HepG2 (cell line): Measurements from ENCODE around the gene WDR82. TPM values are rescaled to one million over a fixed set of nuclear protein-coding genes. Genes with fewer than 3 reads are reported as not detected.

ENCODE experiments used
- ATAC-seq: fragments of 200-7000 bp; cut with Tn5 transposase; 3 replicates; pipeline ENCODE4 v1.9.1; 2020; ENCODE audit warnings: mild to moderate bottlenecking, moderate library complexity
- BruUV-seq: library from RNA; stranded (reverse); fragments of 400-500 nt; replicated peaks from 2 replicates; lab custom pipeline; 2021; lab: Mats Ljungman, UMichigan
- CTCF ChIA-PET: fragments of 300-600 bp; formaldehyde crosslinking; extraction: SDS; loops from one replicate; lab custom pipeline; 2021; ENCODE audit warnings: low total read pairs, inconsistent platforms, low intra/inter-chr PET ratio; lab: Yijun Ruan, JAX
- POLR2A ChIA-PET: fragments of 350-600 bp; sonication (Branson Sonifier 250); formaldehyde crosslinking; loops from one replicate; lab custom pipeline; 2020; ENCODE audit warnings: antibody characterized with exemption, inconsistent platforms; lab: Yijun Ruan, JAX
- DNase-seq: peaks from one replicate; pipeline ENCODE4 v3.0.0-alpha.2; 2015; ENCODE audit warnings: low spot score
- FAIRE-seq: peaks from 3 replicates; lab custom pipeline; 2011; peaks lifted over from hg19 to GRCh38; lab: Jason Lieb, UNC
- H2AFZ ChIP-seq: one replicate; pipeline ENCODE4 v1.6.1; 2011; ENCODE audit warnings: low read length, inconsistent platforms
- H3K27ac ChIP-seq: fragments of 300-600 bp; 3 replicates; pipeline ENCODE4 v1.8.0; 2011; ENCODE audit warnings: mixed run types, mild to moderate bottlenecking, mixed read lengths, low read length, inconsistent platforms; ENCODE audit not compliant: insufficient read depth; ENCODE audit errors: extremely low read length
- H3K27me3 ChIP-seq, 2 experiments: fragments of 200-600 bp in 1 of 2; 2 replicates in 1 of 2; 3 replicates in 1 of 2; pipeline versions ENCODE4 v1.6.0 to v1.8.0; 2011; ENCODE audit warnings: low read length in 2 of 2, mild to moderate bottlenecking in 2 of 2, moderate library complexity in 2 of 2, inconsistent platforms in 1 of 2; ENCODE audit not compliant: insufficient read depth in 2 of 2, control insufficient read depth in 1 of 2
- H3K36me3 ChIP-seq, 2 experiments: fragments of 200-600 bp in 1 of 2; replicated peaks in 1 of 2; 2 replicates in 1 of 2; 3 replicates in 1 of 2; pipeline versions ENCODE4 v1.5.1 to v1.8.0; 2011; ENCODE audit warnings: low read length in 2 of 2, inconsistent platforms in 1 of 2; ENCODE audit not compliant: insufficient read depth in 2 of 2, control insufficient read depth in 1 of 2
- H3K4me1 ChIP-seq: 2 replicates; pipeline ENCODE4 v1.5.1; 2012; ENCODE audit warnings: low read length, inconsistent platforms; ENCODE audit not compliant: insufficient read depth
- H3K4me2 ChIP-seq: 2 replicates; pipeline ENCODE4 v1.6.0; 2011; ENCODE audit warnings: low read depth, low read length, inconsistent platforms
- H3K4me3 ChIP-seq, 3 experiments: fragments of 200-600 bp in 1 of 3; sonication (generic), shearing (Covaris generic) in 1 of 3; replicated peaks in 1 of 3; 2 replicates each; pipeline ENCODE4 v1.5.1; 2011 to 2016; ENCODE audit warnings: low read length in 3 of 3, inconsistent platforms in 2 of 3, low read depth in 2 of 3, mild to moderate bottlenecking in 2 of 3, control low read depth in 1 of 3, mixed read lengths in 1 of 3; ENCODE audit not compliant: insufficient read depth in 1 of 3
- H3K79me2 ChIP-seq: one replicate; pipeline ENCODE4 v1.6.1; 2011; ENCODE audit warnings: low read length, inconsistent platforms; ENCODE audit not compliant: insufficient read depth
- H3K9ac ChIP-seq: 2 replicates; pipeline ENCODE4 v1.6.0; 2011; ENCODE audit warnings: mild to moderate bottlenecking, low read depth, low read length, inconsistent platforms; ENCODE audit not compliant: insufficient read depth
- H3K9me3 ChIP-seq: 2 replicates; pipeline ENCODE4 v1.5.1; 2012; ENCODE audit warnings: mild to moderate bottlenecking, low read length
- H4K20me1 ChIP-seq: 2 replicates; pipeline ENCODE4 v1.6.0; 2011; ENCODE audit warnings: inconsistent platforms, mild to moderate bottlenecking, low read length, moderate library complexity; ENCODE audit not compliant: insufficient read depth
- BORCS8-MEF2B ChIP-seq: sonication (generic); formaldehyde crosslinking; IDR thresholded peaks from 2 replicates; pipeline ENCODE4 v1.8.0; 2022; ENCODE audit warnings: mild to moderate bottlenecking, missing genetic modification reagents
- MTERF4 ChIP-seq: sonication (generic); formaldehyde crosslinking; IDR thresholded peaks from 2 replicates; pipeline ENCODE4 v1.8.0; 2023; ENCODE audit warnings: mild to moderate bottlenecking, missing genetic modification reagents
- RBM22 ChIP-seq: fragments of 200-400 bp; formaldehyde crosslinking; optimal IDR thresholded peaks from 2 replicates; pipeline ENCODE3; 2017; ENCODE audit warnings: mild to moderate bottlenecking, low read length, moderate library complexity
- RFX1 ChIP-seq: fragments of 450-650 bp; IDR thresholded peaks from 2 replicates; pipeline ENCODE4 v1.6.1; 2017
- SRSF9 ChIP-seq: fragments of 200-400 bp; formaldehyde crosslinking; IDR thresholded peaks from 2 replicates; pipeline ENCODE4 v1.6.1; 2018; ENCODE audit warnings: borderline replicate concordance, mild to moderate bottlenecking, low read depth, low read length; ENCODE audit not compliant: insufficient read depth, poor library complexity, severe bottlenecking
- TAF15 ChIP-seq: fragments of 200-400 bp; formaldehyde crosslinking; IDR thresholded peaks from one replicate; pipeline ENCODE4 v1.6.1; 2018; ENCODE audit warnings: mild to moderate bottlenecking, low read depth, low read length; ENCODE audit not compliant: poor library complexity, severe bottlenecking
- ZKSCAN1 ChIP-seq: fragments of 150-350 bp; IDR thresholded peaks from 2 replicates; pipeline ENCODE4 v1.6.1; 2014; ENCODE audit warnings: low read length
- ZNF101 ChIP-seq: sonication (generic); formaldehyde crosslinking; IDR thresholded peaks from 2 replicates; pipeline ENCODE4 v1.4.0; 2020; ENCODE audit warnings: mild to moderate bottlenecking, low read depth, missing genetic modification reagents, borderline replicate concordance
- ZNF224 ChIP-seq: sonication (generic); formaldehyde crosslinking; IDR thresholded peaks from 2 replicates; pipeline ENCODE4 v1.5.0; 2020; ENCODE audit warnings: mild to moderate bottlenecking, missing genetic modification reagents
- ZNF282 ChIP-seq: fragments of 450-650 bp; IDR thresholded peaks from 2 replicates; pipeline ENCODE4 v1.6.1; 2018; ENCODE audit not compliant: partially characterized antibody
- ZNF639 ChIP-seq: conservative IDR thresholded peaks from 2 replicates; pipeline ENCODE4 v1.6.1; 2018; ENCODE audit warnings: missing genetic modification reagents
- ZNF781 ChIP-seq: sonication (generic); formaldehyde crosslinking; IDR thresholded peaks from 2 replicates; pipeline ENCODE4 v1.5.1; 2020; ENCODE audit warnings: borderline replicate concordance, mild to moderate bottlenecking, missing genetic modification reagents; ENCODE audit errors: not compliant biosample characterization
- WGBS: methylation state at CpG from one replicate; pipeline ENCODE4 v1.1.6; 2017; ENCODE audit warnings: low lambda C conversion rate; 5-methylcytosine and 5-hydroxymethylcytosine counted together
- in situ Hi-C: cut with HindIII; loops from 2 replicates; pipeline ENCODE4 v1.10.0; 2017; ENCODE audit warnings: low pct_unique_long_range_greater_than_20kb; ENCODE audit not compliant: extremely low pct_ligation_motif_present
- intact Hi-C: fragments of 100-400 bp; cut with micrococcal nuclease; formaldehyde crosslinking; loops from one replicate; pipeline ENCODE4 v1.10.0; 2022; ENCODE audit not compliant: unreplicated experiment
- polyA plus RNA-seq, 8 experiments: library from polyadenylated mRNA; depleted of rRNA in 3 of 8; stranded (reverse) in 7 of 8; unstranded in 1 of 8; fragments of >200 nt; fragmentation: Illumina TruSeq in 4 of 8; extraction: Trizol in 4 of 8; gene quantifications; 2 replicates each; pipeline versions ENCODE4 v1.2.1 to v1.2.3, GENCODE V29; 2011 to 2016; ENCODE audit warnings: low read depth in 4 of 8, missing spikeins in 1 of 8, mixed read lengths in 1 of 8; ENCODE audit not compliant: insufficient read depth in 1 of 8
- total RNA-seq, 5 experiments: library from RNA; depleted of rRNA; stranded (reverse); fragments of >200 nt; fragmentation: Illumina TruSeq; extraction: Trizol; gene quantifications; 2 replicates each; pipeline ENCODE4 v1.2.3, GENCODE V29; 2016; ENCODE audit warnings: low read depth in 1 of 5

WDR82 gene
- total and polyA plus RNA-seq, 2 of the 13 experiments (the other 11 are each of a cell fraction or from before 2014, with no cell fraction given), result 39.1 to 59.5 TPM

GRCh38 chr3:52303811-52304210, 25.4 kb upstream of the WDR82 start (continued):
- TF ChIP-seq ZNF639 (CRISPR knock-in tag) (no peak), ZKSCAN1 (no peak), ZNF101 (CRISPR knock-in tag) (no peak), ZNF282 (no peak), ZNF224 (CRISPR knock-in tag) (no peak), RBM22 (no peak), MTERF4 (no peak)

- Histone ChIP-seq H3K9ac (no peak overlapping the region), H3K79me2 (no peaks in the 10 kb centered on the region), H2AFZ (no peak overlapping the region), H4K20me1 (no peaks in the 10 kb centered on the region), H3K27me3 (no peaks in the 10 kb centered on the region), H3K9me3 (no peaks in the 10 kb centered on the region), H3K36me3 (no peaks in the 10 kb centered on the region), H3K4me3 (no peak overlapping the region), H3K4me1 (peaks cover 72% of the 10 kb centered on the region), H3K4me2 (no peak overlapping the region), H3K27ac (no peak overlapping the region)
- POLR2A ChIA-PET, result no interaction called here
- WGBS, result 79% methylated on average over 10 of the region's 12 CpGs
- no peak for ATAC-seq
- DNase-seq, result no peak
- FAIRE-seq, result no peak
- in situ Hi-C loops, result no loop called here
- no TSS peak for BruUV-seq
- TF ChIP-seq BORCS8-MEF2B (CRISPR knock-in tag), result no peak
- TF ChIP-seq TAF15, result no peak
- no peak for TF ChIP-seq ZNF781 (CRISPR knock-in tag)
- no peak for TF ChIP-seq SRSF9
- TF ChIP-seq RFX1, result no peak
- CTCF ChIA-PET, result no interaction called here
- intact Hi-C loops, result no loop called here
These were observed 24.1 kb upstream of the WDR82 start for GRCh38 chr3:52302426-52303145.
